ENCODE measurements around the gene FES.
"Not testable (repeated sequence)": the region's sequence is repeated elsewhere in the genome, so short reads cannot be mapped to it uniquely, and the experiment has no call there.

The FES gene

DNA sequence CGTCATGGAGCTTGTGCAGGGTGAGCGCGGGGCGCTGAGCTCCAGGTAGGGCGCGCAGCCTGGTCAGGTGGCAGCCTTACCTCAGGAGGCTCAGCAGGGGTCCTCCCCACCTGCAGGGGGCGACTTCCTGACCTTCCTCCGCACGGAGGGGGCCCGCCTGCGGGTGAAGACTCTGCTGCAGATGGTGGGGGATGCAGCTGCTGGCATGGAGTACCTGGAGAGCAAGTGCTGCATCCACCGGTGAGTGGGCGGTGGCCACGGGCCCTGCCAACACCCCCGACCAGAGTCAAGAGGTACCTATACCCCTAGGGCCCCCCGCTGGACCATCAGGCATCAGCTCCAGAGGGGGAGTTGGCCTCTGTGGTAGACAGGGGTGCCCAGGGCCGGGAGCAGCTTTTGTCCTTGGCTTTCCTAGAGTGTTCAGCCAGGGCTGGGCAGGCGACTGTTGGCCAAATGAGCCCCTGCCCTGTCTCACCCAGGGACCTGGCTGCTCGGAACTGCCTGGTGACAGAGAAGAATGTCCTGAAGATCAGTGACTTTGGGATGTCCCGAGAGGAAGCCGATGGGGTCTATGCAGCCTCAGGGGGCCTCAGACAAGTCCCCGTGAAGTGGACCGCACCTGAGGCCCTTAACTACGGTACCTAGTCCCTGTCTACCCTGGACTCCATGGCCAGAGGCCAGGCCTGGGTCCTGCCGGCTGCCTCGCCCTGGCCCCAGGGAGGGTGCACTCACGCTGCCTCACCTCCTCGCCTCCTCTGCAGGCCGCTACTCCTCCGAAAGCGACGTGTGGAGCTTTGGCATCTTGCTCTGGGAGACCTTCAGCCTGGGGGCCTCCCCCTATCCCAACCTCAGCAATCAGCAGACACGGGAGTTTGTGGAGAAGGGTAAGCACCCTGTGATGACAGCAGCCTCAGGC is 9.1 kb downstream of the FES start:
- no peak for DNase-seq

DNA sequence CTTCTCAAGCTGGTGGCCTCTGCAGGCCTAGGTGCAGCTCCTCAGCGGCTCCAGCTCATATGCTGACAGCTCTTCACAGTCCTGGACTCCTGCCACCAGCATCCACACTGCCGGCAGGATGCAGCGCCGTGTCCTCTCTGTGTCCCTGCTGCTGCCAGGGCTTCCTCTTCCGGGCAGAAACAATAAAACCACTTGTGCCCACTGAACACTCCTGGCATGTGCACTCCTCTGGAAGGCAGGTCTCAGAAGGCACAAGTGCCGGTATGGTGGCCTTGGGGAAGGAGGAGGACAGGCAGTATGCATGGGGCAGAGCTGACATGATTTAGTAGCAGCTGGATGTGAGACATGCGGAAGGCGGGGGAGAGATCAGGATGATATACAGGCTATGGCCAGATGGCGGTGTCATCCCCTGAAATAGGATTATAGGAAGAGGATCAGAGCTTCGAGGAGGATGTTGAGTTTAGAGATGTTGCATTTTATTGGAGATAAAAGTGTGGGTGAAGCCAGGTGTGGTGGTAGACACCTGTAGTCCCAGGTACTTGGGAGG is 11.3 kb downstream of the FES start:
- no peak for DNase-seq

DNA sequence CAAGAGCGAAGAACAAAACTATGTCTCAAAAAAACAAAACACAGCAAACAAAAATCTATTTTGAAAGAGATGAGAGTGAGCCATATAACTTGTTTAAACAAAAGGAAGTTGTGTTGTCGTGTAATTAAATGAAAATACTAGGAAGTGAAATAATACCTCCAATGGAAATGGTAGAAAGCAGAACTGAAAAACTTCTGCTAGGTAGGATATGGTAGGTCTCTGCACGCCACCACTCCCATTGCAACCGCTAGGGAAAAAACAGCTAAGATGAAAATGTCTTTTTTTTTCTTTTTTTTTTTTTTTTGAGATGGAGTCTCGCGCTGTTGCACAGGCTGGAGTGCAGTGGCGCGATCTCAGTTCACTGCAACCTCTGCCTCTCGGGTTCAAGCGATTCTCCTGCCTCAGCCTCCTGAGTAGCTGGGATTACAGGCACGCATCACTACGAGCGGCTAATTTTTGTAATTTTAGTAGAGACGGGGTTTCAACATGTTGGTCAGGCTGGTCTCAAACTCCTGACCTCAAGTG is 12.9 kb downstream of the FES start:
- not testable (repeated sequence) for DNase-seq

DNA sequence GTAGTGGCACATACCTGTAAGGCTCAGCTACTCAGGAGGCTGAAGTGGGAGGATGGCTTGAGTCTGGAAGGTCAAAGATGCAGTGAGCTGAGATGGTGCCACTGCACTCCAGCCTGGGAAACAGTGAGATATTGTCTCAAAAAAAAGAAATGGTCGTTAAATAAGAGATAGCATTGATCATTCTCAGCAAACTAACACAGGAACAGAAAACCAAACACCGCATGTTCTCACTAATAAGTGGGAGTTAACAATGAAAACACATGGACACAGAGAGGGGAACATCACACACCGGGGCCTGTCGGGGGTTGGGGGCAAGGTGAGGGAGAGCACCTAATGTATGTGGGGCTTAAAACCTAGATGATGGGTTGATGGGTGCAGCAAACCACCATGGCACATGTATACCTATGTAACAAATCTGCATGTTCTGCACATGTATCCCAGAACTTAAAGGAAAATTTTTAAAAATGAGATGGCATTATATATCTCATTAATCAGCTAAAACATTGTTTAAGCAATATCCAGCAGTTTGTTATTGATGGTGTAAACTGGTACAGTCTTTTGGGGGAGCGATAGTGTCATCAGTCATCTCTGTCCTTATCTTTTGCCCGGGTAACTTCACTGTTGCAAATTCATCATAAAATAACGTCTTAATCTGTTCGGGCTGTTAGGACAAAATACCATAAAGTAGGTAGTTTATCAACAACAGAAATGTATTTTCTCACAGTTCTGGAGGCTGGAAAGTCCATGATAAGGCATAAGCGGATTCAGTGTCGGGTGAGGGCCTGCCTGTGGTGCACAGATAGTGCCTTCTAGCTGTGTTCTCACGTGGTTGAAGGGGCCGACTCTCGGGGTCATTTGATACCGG is 17.1 kb downstream of the FES start:
- DNase-seq = no peak

DNA sequence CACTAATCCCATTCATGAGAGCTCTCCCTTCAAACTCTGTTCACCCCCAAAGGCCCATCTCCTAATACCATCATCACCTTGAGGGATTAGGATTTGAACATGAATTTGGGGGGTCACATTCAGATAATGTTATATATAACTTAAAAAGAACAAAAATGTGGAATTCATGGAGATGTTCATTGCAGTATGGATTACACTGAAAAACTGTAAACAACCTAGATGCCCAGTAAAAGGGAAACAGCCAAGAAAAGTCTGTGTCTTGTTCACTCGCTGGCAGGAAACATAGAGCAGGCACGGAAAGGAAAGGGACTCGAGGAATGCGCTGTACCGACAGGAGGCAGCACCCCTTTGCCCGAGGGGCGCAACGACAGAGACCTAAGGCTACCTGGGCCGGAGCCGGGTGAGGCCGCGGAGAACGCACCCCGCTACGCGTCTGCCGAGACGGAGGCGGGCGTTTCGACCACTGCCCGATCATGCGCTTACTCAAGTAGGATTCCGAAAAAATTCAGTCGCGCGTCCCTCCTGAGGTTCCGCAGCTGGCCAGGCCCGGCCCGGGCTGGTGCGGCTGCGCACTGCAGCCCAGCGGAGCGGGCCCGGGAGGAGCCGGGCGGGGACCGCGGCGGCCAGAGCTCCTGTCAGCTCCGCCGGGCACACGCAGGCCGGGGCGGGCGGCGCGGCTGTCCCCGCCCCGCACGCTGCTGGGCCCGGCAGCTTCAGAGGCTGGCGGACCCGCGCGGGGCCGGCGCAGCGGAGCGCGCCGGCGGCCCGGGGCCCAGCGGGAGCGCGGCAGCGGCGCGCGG is 17.9 kb downstream of the FES start:
- DNase-seq = no peak

DNA sequence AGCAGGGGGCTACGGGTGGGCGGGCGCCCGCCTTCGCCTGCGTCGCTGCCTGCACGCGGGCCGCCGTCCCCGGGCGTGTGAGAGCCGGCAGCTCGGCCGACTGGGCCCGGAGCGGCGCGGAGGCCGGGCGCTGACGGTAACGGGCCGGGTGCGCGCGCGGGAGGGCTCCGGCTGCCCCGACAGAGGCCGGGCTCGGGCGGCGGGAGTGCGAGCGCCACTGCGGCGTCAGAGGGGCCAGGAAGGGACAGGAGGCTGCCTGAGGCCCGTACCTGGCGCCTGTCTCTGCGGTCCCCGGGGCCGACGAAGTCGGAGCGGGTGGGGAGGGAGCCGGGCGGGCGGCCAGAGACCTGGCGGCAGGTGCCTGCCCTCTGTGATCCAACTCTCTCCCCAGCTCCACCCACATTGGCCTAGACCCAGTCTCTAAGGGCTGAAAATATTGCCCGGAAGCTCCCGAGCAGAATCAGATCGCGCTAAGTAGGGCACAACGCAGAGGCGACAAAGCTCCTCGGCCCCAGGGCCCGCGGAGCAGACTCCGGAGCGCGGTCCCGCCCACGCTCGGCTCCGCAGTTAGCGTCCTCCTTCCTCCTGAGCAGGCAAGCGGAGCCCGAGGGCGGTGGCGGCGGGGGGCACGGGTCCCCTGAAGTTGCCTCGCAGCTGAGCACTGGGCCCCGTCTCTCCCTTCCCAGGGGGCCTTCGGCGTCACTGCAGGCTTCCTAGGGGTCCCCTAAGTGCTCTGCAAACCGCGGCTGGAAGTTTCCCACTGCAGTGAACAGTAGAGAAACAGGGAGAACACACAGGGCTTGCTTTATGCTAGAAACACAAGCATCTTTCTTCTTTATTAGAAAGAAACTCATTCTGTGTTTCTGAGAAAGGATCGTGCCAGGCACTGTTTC is 18.8 kb downstream of the FES start, which contains the start of gene MAN2A2:
Gene MAN2A2, plus strand, starts transcription at position 463 of the 893 bp plus-strand sequence. CDS start 906 bp downstream, outside the sequence.
- no peak for DNase-seq

DNA sequence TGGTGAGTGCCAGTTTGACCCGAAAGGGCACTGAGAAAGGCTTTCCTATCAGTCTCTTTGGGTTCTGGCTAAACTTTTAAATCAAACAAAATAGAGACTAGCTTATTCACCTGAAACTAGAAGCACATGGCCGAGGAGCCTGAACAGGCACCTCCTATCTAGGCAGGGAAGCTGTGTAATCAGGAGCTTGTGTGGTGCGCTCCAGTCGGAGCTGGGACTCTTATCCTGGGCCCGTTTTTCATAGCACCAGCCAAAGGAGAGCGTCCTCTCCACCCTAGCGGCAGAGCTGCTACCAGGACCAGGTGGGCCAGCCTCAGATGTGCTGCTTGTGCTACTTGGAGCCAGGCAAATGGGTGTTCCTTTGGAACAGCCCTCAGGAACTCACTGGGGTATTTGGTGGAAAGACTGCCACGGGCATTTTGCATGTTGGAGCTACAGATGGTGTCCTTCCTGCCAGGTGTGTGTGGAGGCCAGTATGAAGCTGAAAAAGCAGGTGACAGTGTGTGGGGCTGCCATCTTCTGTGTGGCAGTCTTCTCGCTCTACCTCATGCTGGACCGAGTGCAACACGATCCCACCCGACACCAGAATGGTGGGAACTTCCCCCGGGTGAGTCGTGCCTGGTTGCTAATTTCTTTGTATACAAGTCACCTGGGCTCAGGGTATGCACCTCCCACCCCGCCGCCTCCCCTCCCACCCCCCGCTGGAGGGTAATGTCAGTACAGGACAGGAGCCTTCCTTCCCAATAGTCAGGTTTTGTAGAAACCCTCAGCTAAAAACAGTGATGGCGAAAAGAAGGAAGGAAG is 19.6 kb downstream of the FES start:
- DNase-seq = no peak

DNA sequence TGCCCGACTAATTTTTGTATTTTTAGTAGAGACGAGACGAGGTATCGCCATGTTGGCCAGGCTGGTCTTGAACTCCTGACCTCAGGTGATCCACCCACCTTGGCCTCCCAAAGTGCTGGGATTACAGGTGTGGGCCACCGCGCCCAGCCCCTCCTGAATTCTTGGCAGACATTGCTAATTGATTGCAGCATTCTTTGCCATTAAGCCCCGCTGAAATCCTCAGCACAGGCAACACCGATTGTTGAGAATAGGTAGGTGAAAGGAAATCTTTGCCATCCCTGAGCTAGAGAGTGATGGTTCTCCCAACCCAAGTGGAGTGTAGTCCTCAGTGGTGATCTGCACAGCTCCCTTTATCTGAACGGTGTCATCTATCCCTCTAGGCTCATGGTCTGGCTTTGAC is 20.4 kb downstream of the FES start:
- no peak for DNase-seq

DNA sequence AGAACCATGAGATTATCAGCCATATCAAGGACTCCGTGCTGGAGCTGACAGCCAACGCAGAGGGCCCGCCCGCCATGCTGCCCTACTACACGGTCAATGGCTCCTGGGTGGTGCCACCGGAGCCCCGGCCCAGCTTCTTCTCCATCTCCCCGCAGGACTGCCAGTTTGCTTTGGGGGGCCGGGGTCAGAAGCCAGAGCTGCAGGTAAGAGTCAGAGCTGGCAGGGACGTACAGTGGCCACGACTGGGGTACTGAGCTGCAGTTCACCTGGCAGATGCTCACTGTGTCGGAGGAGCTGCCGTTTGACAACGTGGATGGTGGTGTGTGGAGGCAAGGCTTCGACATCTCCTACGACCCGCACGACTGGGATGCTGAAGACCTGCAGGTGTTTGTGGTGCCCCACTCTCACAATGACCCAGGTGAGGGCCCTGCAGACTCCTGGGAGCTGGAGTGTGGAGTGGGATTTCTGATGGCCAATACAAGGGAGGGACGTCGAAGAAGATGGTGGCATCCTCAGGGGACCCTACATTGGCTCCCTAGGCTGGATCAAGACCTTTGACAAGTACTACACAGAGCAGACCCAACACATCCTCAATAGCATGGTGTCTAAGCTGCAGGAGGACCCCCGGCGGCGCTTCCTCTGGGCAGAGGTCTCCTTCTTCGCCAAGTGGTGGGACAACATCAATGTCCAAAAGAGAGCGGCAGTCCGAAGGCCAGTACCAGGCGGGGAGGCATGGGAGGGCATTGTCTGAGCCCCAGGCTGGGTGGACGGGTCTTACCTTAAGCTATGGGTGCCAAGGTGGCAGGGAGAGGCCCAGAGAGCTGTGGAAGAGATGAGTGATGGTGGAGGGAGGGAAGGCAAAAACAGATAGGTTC is 21.2 kb downstream of the FES start:
- no peak for DNase-seq

DNA sequence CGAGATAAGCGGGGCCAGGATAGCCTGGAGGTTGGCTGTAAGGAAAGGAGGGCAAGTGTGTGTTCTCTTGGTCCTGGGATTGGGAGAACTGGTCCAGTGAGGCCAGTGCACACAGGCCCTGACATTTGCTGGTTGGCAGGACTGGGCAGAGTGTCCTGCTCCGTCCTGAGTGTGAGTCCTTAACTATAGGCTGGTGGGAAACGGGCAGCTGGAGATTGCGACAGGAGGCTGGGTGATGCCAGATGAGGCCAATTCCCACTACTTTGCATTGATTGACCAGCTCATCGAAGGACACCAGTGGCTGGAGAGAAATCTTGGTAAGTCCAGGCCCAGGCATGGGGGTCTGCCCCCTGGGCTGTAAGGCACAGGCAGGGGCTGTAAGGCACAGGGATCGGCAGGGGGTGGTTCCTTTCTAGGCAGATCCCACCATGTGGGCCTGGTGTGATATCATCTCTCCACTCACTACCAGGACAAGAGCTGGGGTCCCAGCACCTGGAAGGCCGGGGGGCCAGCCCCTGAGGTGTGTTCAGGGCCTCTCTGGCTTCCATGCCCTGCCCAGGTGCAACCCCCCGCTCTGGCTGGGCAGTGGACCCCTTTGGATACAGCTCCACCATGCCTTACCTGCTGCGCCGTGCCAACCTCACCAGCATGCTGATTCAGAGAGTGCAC is 22.0 kb downstream of the FES start:
- no peak for DNase-seq

DNA sequence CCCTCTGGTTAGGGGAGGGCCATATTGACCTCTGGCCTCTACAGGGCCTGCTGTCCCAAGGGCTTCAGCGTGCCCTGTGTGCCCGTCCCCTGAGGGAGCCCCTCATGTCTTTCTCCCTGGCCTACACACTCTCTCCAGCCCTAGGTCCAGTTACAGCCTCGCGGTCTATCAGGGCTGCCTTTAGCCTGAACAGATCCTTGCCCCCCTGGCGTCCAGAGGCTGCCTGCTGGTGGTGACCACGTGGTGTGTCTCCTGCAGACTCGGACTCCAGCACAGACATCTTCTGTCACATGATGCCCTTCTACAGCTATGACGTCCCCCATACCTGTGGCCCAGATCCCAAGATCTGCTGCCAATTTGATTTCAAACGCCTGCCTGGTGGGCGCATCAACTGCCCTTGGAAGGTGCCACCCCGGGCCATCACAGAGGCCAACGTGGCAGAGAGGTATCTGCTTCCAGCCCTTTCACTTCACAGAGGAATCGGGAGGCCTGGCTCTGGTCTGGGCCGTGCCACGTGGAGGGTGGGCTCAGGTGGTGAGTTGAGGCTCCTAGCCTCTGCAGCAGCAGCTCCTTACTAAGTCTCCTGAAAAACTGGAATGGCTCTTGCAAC is 22.9 kb downstream of the FES start:
- DNase-seq = no peak

DNA sequence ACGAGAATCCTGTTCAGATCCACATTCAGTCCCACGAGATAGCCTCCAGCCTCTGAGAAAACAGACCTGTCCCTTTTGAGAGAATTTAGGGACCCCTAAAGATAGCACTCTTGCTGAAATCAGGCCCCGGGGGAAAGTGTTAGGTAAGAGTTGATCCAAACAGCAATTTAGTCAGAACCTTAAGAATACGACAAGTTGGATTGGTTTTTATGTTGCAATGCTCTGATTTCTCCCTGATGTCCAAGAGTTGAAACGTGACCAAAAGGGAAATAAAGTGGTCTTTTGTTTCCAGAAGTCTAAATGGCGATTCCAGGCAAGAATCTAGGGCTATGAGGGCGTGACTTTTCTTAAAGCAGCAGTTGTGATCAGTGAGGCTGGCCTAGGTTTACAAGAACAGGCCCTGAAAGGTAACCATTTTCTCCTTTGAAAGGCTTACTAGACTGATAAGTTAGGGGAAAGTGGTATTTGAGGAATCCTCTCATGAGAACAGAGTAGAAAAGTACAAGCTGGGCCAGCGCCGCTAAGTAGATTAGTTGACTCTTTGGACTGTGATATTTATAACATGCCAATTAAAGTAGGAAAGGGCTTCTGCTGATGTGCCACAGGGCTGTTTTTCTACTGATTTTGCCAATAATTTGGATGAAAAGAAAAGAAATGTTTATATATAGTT is 23.7 kb downstream of the FES start:
- no peak for DNase-seq

DNA sequence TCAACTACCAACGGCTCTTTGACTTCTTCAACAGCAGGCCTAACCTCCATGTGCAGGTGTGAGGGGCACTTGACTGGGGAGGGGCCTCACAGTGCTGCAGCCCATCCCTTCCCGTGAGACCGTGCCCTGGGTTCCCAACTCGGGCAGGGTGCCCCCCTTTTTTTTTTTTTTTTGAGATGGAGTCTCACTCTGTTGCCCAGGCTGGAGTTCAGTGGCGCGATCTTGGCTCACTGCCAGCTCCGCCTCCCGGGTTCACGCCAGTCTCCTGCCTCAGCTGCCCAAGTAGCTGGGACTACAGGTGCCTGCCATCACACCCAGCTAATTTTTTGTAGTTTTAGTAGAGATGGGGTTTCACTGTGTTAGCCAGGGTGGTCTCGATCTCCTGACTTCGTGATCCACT is 25.1 kb downstream of the FES start:
- not testable (repeated sequence) for DNase-seq

DNA sequence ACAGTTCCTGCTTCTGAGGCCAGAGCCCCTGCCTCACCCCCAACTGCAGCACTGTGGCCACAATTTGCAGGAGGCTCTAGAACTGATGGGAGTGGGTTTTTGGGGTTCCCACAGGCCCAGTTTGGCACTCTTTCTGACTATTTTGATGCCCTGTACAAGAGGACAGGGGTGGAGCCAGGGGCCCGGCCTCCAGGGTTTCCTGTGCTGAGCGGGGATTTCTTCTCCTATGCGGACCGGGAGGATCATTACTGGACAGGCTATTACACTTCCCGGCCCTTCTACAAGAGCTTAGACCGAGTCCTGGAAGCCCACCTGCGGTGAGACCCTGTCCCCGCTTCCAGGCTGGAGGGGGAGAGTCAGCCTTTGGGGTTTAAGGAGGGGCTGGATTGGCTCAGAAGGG is 25.7 kb downstream of the FES start:
- DNase-seq = no peak

DNA sequence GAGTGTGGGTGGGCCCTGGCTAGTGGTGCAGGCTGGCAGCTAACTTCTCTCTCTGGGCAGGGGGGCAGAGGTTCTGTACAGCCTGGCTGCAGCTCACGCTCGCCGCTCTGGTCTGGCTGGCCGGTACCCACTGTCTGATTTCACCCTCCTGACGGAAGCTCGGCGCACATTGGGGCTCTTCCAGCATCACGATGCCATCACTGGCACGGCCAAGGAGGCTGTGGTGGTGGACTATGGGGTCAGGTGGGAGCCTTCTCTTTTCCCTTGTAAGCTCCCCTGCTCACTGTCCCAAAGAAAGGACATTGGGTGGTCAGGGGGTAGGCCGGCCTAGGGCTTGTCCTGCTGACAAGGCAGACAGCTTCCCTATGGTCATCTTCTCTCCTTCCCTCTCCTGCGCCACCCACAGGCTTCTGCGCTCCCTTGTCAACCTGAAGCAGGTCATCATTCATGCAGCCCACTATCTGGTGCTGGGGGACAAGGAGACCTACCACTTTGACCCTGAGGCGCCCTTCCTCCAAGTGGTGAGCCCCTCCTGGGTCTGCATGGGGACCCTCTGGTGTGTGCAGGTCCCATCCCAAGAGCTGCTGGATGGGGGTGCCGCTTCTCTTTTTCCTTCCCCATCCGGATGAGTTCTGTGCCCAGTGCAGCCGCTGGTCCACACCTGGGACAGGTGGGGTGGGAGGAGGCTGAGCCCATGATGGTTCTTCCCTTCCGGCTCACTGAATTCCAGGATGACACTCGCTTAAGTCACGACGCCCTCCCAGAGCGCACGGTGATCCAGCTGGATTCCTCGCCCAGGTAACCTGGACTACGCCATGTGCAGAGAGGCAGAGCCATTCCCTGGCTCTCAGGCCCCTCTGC is 26.4 kb downstream of the FES start:
- no peak for DNase-seq

DNA sequence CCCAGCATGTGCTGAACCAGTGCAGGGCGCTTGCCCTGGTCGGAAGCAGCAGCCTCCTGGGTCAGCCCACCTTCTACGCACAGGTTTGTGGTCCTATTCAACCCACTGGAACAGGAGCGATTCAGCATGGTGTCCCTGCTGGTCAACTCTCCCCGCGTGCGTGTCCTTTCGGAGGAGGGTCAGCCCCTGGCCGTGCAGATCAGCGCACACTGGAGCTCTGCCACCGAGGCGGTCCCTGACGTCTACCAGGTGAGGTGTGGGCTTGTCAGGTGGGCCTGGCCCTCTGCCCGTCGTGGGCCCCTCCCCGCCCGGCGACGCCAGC is 27.0 kb downstream of the FES start:
- no peak for DNase-seq
